GM18526 (cell line): Measurements from ENCODE around the gene OR2T1.
"Not testable (repeated sequence)": the region's sequence is repeated elsewhere in the genome, so short reads cannot be mapped to it uniquely, and the experiment has no call there.

ENCODE experiments used
- POLR2A ChIP-seq: IDR thresholded peaks from 3 replicates; pipeline ENCODE4 v1.6.1; 2011; ENCODE audit not compliant: insufficient read length; ENCODE audit errors: extremely low read depth

OR2T1 gene

GRCh38 chr1:248421384-248421783, 18.5 kb downstream of the OR2T1 start:
- TF ChIP-seq POLR2A, result no peak

GRCh38 chr1:248445399-248445798, 42.6 kb downstream of the OR2T1 start, which contains the start of gene OR2T2:
Gene OR2T2, plus strand, starts transcription at chr1:248445637. Its CDS starts 7,161 bp downstream, at chr1:248452798.
- not testable (repeated sequence) for TF ChIP-seq POLR2A
